B cell (primary cell): ENCODE data around the gene ATAD5.

Experiments
- EZH2 ChIP-seq: IDR thresholded peaks from 2 replicates; pipeline ENCODE4 v1.6.1; 2012; ENCODE audit warnings: borderline replicate concordance, low read depth, mild to moderate bottlenecking, moderate library complexity, low read length; ENCODE audit not compliant: insufficient read depth, poor library complexity, severe bottlenecking
- TF ChIP-seq, protein P1 (sequence below): fragments of 200-600 bp; IDR thresholded peaks from one replicate; pipeline ENCODE4 v1.8.0; 2022; ENCODE audit warnings: antibody characterized with exemption, mild to moderate bottlenecking

DNA sequence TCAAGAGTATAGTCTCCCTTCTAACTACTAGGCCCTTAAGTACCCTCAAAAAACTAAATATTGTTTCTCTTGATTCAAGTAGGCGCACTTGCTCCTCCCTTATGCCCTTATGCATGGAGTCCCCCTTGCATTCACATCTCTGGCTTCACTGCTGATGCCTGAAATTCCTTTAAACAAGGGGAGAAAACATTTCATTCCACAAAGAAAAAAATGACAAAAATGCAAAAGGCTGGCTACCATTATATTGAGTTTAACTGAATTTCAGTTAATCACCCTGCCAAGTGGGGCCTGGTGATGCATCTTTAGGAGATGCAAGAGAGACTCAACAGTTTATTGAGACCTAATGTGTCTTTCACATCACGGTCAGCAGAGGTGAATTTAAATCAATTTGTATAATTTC, 42.8 kb upstream of the ATAD5 start:
- no peak for TF ChIP-seq EZH2
- TF ChIP-seq, protein P1, sequence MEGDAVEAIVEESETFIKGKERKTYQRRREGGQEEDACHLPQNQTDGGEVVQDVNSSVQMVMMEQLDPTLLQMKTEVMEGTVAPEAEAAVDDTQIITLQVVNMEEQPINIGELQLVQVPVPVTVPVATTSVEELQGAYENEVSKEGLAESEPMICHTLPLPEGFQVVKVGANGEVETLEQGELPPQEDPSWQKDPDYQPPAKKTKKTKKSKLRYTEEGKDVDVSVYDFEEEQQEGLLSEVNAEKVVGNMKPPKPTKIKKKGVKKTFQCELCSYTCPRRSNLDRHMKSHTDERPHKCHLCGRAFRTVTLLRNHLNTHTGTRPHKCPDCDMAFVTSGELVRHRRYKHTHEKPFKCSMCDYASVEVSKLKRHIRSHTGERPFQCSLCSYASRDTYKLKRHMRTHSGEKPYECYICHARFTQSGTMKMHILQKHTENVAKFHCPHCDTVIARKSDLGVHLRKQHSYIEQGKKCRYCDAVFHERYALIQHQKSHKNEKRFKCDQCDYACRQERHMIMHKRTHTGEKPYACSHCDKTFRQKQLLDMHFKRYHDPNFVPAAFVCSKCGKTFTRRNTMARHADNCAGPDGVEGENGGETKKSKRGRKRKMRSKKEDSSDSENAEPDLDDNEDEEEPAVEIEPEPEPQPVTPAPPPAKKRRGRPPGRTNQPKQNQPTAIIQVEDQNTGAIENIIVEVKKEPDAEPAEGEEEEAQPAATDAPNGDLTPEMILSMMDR, result no peak
